HG02870 (cell line): ENCODE data around the gene PLXDC2.

Experiments
- ATAC-seq: cut with Tn5 transposase; IDR thresholded peaks from one replicate; pipeline ENCODE4 v1.9.1; 2021; ENCODE audit warnings: mild to moderate bottlenecking, moderate library complexity; ENCODE audit not compliant: unreplicated experiment

PLXDC2 gene

DNA sequence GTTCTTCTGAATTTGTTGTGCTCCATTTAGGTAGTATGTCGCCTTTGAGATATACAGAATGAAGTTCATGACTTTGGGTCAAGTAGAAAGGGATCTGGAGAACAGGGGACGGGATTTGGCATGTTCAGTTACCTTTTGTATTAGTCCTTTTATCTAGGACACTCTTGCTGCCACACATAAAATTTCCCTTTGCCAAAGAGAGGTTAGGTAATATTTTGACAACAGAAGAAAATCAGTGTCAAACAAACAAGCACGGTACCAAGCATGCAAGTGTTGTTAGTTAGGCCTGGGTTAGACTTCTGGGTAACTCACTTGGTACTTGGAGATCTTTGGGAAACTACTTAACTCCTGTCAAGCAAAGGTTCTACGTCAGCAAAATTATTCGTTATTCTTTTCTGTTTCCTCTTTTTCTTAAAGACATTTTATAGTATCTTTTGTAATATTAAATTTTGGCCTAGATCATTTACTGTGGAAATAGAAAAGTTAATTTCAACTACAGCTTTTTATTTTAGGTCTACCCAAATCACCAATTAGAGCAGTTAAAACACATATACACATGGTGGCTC, 116.7 kb downstream of the PLXDC2 start:
- no peak for ATAC-seq

DNA sequence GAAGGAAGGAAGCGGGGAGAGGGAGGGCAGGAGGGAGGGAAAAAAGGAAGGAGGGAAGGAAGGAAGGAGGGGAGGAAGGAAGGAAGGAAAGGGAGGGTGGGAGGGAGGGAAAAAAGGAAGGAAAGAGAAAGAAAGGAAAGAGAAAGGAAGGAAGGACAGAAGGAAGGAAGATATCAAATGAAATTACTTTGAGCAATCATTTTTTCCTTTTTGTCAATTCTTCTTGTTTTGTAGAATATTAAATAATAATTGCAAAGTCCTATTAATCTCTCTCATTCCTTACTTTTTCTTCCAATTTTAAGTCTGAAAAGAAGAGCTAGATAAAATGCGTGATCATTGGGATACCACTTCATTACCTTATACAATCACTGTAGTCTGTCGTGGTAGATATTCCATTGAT, 117.5 kb downstream of the PLXDC2 start:
- no peak for ATAC-seq

DNA sequence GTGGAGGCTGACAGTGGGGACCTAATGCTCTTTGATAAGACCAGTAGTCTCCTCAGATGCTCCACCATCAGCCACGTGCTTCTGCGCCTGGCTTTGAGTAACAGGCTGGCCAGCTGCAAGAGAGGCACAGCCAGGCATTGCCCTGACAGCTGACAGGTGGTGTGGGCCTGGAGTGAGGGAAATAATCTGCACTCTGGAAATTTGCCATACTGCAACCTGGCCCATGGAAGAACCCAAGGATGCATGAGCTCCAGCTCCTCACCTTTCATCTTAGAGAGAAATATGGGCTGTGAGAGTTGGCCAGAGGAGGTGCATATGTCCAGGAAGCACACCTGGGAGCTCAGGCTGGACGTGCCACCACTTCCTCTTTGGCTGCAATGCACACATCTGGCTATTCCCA, 118.9 kb downstream of the PLXDC2 start:
- ATAC-seq, result no peak

DNA sequence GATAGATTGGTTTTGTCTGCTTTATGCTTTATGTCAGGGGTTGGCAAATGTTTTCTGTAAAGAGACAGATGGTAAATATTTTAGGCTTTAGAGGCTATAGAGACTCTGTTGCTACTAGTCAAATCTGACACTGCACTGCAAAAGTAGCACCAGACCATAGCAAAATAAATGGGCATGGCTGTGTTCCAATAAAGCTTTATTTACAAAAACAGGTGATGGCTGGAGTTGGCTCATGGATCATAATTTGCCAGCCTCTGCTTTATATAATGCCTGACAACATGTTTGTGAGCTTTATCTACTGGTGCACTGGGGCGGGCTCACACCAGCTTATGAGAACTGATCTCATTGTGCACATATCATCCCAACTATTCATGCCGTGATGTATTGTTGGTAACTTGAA, 120.1 kb downstream of the PLXDC2 start:
- no peak for ATAC-seq

DNA sequence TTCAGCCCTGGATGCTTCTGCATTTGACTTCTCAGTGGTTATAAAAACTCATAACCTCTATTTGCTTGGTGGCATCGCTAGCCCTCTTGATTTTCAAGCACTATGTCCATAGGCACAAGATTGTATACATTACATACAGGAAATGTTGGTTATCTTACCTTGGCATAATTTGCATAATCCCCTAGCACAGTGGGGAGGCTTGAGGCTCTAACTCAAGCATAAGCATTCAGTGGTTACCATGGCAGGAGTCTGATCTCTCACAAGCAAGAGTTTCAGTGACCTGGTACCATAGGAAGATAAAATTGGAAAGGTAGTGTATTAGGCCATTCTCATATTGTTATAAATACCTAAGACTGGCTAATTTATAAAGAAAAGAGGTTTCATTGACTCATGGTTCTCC, 121.8 kb downstream of the PLXDC2 start:
- no peak for ATAC-seq

DNA sequence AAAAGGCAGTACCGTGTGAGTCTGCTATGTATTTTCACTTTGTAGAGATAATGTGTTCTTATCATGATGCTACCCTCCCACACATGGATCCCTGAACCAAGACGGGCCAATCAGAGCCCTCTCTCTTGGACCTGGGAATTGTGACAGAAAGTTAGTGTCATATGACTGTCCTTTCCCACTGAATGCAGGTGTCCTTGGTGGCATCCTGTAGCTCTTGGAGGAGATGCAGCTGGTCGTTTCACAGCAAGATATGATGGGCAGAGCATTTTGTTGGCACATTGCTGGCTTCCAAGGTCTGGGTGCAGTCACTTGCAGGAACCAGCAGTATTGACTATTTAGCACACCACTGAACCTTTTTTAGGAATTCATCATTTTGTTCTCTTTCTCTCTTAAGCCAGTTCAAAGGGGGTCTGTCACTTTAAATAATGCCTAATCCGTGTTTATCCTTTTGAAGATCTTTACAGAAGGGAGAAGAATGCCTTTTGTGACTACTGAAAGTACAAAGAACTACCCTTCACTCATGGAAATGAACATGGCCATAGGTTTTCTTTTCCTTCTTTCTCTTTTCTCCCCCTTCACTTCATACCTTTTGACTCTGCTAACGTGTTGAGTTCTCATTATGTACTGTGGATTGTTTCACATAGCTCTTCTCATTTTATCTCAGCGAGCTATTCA, 125.1 kb downstream of the PLXDC2 start:
- ATAC-seq, result no peak

DNA sequence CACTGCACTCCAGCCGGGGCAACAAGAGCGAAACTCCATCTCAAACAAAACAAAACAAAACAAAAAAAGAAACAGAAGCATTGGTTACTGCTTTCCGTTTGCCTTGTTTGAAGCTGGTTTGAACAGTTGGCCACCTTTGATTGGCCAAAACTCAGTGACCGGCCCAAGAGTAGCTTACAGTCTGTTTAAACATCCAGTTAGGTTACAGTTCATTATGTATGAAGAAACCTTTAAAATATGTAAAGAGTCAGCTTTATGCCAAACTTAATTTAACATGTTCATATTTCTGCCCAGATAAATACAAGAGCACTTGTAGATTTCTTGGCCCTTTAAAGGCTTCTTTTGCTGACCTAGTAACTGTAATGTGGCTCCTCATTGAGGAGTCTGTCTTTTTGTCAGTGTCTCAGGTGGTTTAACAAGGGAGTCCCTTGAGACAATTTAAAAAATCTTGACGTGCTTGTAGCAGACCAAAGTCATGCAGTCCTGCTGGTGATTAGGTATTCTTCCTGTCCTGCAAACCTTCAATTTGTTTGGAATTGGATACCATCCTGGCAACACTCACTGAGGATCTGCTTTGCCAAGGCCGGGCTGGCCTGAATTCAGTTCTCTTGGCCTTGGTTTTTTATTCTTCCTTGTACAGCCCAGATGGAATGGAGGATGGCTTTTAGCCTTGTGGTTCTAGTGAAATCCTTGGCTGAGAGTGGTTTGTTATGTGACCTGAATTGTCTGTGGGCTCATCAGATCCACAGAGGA, 128.9 kb downstream of the PLXDC2 start:
- ATAC-seq, result no peak

DNA sequence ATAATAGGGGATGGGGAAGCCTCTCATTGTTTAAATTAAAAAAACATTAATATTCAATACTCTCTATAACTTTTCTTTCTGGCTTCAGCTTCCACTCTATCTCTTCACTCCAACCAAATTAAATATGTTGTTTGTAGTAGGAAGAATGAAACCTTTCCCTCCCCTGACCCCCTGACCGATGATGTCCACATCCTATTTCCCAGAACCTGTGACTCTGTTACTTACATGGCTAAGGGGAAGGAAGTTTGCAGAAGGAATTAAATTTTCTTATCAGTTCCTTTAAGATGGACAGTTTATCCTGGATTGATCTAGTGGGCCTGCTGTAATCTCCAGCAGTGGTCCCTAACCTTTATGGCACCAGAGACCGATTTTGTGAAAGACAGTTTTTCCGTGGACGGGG, 130.0 kb downstream of the PLXDC2 start:
- ATAC-seq, result no peak

DNA sequence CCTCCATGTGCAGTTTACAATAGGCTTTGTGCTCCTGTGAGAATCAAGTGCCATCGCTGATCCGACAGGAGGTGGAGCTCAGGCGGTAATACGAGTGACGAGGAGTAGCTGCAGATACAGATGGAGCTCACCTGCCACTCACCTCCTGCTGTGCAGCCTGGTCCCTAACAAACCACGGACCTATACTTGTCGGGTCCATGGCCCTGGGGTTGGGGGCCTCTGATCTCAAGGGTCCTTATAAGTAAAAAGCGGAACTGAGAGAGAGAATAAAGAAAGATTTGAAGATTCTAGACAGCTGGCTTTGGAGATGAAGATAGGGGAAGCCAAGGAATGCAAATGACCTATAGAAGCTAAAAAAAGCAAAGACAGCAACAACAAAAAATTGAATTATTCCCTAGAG, 130.6 kb downstream of the PLXDC2 start:
- no peak for ATAC-seq

DNA sequence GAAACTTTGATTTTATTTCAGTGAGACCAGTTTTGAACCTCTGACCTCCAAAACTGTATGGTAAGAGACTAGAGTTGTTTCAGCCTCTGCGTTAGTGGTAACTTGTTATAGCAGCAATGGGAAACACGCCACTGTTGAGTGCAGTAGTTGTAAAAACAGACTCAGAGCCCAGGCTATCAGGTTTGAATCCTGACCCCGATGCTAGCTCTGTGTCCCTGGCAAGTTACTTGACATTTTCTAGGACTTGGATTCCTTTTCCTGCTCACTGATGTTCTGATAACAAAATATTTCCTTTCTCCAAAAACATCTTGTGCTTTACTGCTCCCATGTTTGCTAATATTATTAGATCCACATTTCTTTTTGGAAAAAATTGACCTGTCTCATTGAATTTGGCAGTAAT, 131.0 kb downstream of the PLXDC2 start:
- no peak for ATAC-seq

DNA sequence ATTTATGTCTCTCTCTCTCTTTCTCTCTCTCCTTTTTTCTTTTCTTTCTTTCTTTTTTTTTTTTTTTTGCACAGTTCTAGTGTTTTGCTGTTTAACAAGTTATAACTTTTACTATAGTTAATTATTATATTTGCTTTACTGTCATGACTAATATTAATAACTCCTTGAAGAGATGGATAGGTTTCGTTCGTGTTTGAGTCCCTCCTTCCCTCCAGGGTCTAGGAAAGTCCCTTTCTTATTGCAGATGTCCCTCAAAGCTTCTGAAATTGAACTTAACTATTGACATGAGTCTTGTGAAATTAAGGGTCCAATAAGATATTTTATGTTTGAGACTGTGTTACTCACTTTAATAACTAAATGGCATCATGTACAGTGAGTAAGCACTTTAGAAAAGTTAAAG, 131.4 kb downstream of the PLXDC2 start:
- no peak for ATAC-seq

DNA sequence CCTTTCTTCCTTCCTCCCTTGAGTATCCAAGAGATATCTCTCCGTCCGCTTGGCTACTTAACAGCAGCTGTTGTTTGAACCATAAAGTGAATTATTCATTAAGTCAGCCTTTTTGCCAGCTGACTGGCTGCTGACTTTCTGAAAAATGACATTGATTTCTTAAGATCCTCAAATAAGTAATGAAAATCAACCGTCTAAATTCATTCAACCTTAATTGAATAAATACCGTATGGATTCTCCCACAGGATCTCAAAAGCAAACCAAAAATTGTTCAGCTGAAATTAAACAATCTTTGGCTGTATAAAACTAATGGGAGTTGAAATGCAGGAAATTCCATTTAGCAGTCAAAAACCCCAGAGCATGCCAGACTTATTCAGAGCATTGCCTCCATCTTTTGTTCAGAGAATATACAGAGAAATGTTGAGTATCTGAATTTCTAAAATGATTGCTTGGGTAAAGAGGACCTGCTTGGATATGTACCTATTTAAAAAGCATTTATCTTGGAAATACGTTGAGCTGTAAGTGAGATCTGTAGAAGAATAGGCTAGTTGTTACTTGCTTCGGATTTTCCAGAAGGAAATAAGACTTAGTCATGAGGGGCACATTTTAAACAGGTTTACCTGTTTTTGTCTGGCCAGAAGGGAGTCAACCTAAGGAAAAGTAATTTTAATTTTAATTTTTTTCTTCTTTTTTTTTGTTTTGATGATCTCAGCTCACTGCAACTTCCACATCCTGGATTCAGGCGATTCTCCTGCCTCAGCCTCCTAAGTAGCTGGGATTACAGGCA, 136.2 kb downstream of the PLXDC2 start:
- no peak for ATAC-seq

DNA sequence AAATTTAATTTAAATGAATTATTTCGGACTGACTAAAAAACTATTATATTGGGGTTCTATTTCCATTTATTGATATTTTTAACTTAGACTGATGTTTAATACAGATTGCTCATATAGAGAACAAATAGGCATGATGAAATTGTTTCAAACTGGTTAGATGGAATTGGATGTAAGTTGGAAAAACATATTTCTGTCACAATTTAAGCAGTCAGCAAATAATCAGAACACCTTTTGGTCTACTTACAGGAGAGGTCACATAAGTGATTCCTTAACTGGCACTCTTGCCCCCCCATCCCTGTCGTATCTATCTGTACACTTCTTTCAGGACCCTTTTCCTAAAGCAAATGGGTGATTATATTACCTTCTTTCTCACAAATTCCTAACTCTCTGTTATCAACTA, 138.4 kb downstream of the PLXDC2 start:
- no peak for ATAC-seq

DNA sequence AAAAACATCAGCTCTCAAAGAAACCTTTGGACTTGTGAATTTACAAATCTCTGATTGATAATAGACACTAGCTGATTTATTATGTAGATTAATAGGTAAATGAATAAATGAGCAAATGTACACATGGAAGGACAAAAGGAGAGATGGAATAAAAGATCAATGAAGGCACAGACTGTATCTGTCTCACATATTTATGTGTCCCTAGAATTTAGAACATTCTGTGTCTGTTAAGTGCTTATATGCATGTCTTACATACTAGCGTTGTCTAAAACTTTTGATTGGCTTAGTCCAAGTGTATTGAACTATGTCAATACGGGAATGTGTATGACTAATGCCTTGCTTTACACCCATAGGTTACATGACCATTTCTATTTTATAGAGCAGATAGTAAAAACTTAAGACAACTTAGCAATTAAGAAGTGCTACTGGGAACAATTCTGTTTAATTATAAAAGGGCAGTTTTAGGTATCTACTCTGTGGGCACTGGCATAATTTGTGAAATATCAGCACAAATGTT, 140.3 kb downstream of the PLXDC2 start:
- ATAC-seq, result no peak

DNA sequence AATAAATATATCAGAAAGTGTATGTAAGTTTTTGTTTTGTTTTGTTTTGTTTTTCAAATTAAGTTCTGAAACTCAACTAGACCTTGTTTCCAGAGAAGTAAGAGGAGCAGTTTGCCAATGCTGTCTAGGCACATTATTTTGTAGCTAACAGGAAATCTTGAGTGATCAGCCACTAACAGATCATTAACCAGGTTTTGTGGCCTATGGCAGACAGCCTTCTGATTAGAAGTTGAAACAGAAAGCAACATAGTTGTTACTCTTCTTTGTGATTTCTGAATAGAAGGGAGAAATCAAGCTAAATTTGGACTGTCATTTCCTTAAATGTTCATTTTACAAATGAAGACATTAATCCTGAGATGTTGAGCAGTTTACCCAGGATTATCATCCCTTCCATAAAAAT, 142.6 kb downstream of the PLXDC2 start:
- ATAC-seq, result no peak

DNA sequence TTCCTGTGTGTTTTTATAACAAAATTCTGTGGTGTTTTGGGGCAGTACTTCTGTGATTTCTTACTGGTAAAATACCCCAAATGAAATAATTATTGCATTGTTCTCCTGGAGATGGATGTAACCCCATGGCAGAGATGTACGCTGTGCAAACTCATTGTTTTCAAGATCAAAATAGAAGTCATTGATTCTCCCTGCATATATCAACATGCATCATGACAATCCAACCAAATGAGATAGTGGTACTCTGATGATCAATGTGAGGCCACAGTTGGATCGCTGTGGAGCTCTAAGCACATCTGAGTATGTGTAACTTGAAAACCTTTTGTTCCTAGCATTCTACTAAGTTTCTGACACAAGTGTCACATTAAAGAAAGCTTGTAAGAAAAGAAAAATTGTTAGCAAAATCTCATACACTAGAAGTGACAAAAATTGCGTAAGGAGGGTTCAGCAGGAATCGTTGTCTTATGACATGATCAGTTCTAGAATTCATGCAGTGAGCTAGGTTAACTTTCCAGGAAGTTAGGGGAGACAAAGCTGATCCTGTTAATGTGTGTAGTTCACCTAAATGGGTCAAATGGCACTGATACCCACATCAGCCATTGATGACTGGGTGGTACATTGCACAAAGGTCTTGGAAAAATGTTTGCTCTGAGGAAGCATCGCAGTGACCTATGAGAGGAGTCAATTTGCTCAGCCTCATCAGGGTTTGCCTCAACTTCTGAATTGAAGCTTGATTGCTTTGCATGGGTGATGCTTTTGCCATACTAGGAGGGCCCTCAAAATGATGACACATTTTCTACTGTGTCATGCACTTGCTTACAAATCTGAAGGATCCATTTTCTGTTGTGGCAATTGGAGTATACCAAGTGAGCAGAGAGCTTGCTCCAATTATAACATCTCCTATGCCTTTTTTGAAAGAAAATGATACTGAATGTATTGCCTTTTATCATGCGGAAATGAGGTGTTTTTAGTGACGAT, 145.1 kb downstream of the PLXDC2 start:
- no peak for ATAC-seq

DNA sequence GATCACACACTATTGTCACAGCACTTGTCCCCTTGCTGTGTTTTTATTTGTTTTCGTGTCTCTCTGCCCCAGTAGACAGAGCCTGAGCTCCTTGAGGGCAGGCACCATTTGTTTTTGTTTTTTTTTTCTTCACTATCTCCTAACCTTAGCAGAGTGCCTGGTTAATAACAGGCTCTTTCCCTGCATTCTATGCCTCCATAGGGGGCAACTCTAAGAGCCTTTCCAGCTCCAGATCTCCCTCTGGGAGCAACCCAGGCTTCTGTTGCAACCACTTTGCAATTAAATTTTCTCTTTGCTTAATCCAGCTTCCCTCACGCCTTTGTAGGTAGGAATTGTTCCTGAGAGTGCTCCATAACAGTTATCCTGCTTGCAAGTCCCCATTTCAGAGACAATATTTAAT, 148.4 kb downstream of the PLXDC2 start:
- no peak for ATAC-seq

DNA sequence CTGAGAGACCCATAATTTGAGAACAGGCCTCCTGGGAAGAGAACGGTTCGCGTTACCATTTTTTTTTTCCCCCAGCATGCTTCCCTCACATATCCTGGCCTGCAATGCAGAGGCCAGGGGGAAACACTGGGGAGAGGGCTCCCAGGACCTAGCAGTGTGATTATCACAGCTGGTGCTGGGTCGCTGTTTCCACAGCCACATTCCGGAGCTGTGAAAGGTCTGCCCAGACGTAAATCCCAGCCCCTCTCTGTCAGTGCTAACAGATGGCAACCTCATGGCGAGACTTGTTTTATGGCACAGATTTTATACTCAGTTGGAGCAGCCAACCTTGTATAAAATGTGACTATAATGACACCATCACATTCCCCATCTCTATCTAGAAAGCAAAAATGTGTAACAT, 150.5 kb downstream of the PLXDC2 start:
- ATAC-seq, result no peak

DNA sequence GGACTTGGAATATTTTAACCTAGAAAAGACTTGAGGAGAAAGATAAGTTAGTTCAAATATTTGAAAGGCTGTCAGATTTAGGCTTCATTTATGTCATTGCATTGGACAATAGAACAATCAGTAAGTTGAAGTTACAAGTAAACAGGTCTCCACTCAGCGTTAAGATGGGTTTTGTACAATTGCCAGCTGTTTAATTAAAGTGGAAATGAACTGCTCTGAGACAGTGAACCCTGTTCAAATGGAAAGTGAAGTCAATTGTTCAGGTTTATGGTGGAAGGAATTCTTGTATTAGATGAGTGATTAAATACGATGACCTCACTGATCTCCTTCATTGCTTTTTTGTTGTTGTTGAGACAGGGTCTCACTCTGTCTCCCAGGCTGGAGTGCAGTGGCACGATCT, 151.7 kb downstream of the PLXDC2 start:
- no peak for ATAC-seq

DNA sequence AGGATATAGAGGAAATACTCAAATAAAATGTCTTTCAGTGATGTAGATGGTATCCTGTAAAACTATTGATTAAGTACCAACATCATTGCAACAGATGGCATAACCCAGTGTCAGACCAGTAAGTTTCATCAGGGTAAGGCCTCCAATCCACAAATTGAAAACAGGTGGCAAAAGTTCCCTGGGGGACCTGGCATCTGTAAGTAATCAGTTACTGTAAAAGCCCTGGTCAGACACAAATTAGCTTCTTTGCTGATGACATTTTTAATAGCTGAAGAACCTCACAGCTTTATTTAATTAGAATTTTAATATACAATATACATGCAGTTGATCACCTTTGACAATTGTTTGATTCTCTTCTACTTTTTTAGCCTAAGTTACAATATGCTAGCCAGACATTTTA, 152.5 kb downstream of the PLXDC2 start:
- no peak for ATAC-seq
